GM12878 (cell line): Measurements from ENCODE around the gene HLA-DPB1.

Experiments
- BHLHE40 ChIP-seq, 2 experiments: fragments of 450-650 bp in 1 of 2; IDR thresholded peaks; 2 replicates each; pipeline ENCODE4 v1.6.1; 2011 to 2017; ENCODE audit warnings: low read depth in 2 of 2, borderline replicate concordance in 1 of 2, improper control_type of control experiment in 1 of 2, low read length in 1 of 2, mild to moderate bottlenecking in 1 of 2
- CEBPB ChIP-seq, 2 experiments: fragments of 150-350 bp in 1 of 2; IDR thresholded peaks; 2 replicates each; pipeline ENCODE4 v1.6.1; 2012 to 2014; ENCODE audit warnings: low read depth in 2 of 2, low read length in 2 of 2, borderline replicate concordance in 1 of 2, inconsistent platforms in 1 of 2
- CTCF ChIP-seq, 3 experiments: IDR thresholded peaks in 2 of 3; conservative IDR thresholded peaks in 1 of 3; 2 replicates each; pipeline ENCODE4 v1.5.1; 2011; ENCODE audit warnings: low read depth in 3 of 3, low read length in 3 of 3, mild to moderate bottlenecking in 3 of 3, control low read depth in 2 of 3, moderate library complexity in 2 of 3, inconsistent platforms in 1 of 3, mixed read lengths in 1 of 3; ENCODE audit not compliant: control insufficient read depth in 2 of 3, insufficient read depth in 1 of 3; ENCODE audit errors: extremely low read depth in 1 of 3
- MYC ChIP-seq: IDR thresholded peaks from 2 replicates; pipeline ENCODE4 v1.6.1; 2011; ENCODE audit warnings: mild to moderate bottlenecking, low read length, moderate library complexity, inconsistent platforms; ENCODE audit not compliant: insufficient read depth, insufficient replicate concordance, insufficient read length, severe bottlenecking
- NR2C2 ChIP-seq: IDR thresholded peaks from 2 replicates; pipeline ENCODE4 v1.6.1; 2011; ENCODE audit warnings: borderline replicate concordance, low read depth; ENCODE audit not compliant: control insufficient read depth, insufficient read length
- POLR2A ChIP-seq: IDR thresholded peaks from 2 replicates; pipeline ENCODE4 v1.6.1; 2011; ENCODE audit warnings: low read depth, mild to moderate bottlenecking, low read length
- POLR2AphosphoS5 ChIP-seq: IDR thresholded peaks from 2 replicates; pipeline ENCODE4 v1.6.1; 2011; ENCODE audit warnings: mild to moderate bottlenecking, low read length, inconsistent platforms

GRCh38 chr6:33092385-33092784, 16.6 kb downstream of the HLA-DPB1 start:
- TF ChIP-seq POLR2AphosphoS5 (no peak), POLR2A (no peak), BHLHE40 (IDR thresholded peaks at IDR 0.05; ENCODE audit: borderline replicate concordance in 1 of 2, low read depth in 2 of 2, low read length in 1 of 2) (no peak), NR2C2 (no peak), MYC (no peak), CTCF (IDR thresholded peaks at IDR 0.05 in 2 of 3, conservative IDR thresholded peaks at IDR 0.05 in 1 of 3; ENCODE audit: control insufficient read depth in 2 of 3, extremely low read depth in 1 of 3, insufficient read depth in 1 of 3, low read depth in 3 of 3, low read length in 3 of 3) (no peak), CEBPB (IDR thresholded peaks at IDR 0.05; ENCODE audit: borderline replicate concordance in 1 of 2, low read depth in 2 of 2, low read length in 2 of 2) (no peak)
